ENCODE measurements around the gene SEMA4D. TPM values are rescaled to one million over a fixed set of nuclear protein-coding genes. Genes with fewer than 3 reads are reported as not detected.

The SEMA4D gene
- total RNA-seq, 4 donors from 2014 or later, result 13.4 to 27.3 (median 24.8) TPM

GRCh38 chr9:89436326-89436725, 61.6 kb downstream of the SEMA4D start:
- WGBS, 2 donors, result 68 to 70% methylated on average over 13 of the region's 13 CpGs
- Histone ChIP-seq H3K27ac (peak overlapping the region; percentile 1 to 77 (median 52)), H3K4me3 (no peak overlapping the region), H3K9me3 (no peaks in the 10 kb centered on the region), H3K36me3 (no peaks in the 10 kb centered on the region), H3K4me1 (peaks cover 0 to 73% (median 39%) of the 10 kb centered on the region in 4 donors), H3K27me3 (no peaks in the 10 kb centered on the region)
- TF ChIP-seq EP300 (IDR thresholded peaks at IDR 0.05) (peak in 1 of 2 donors; percentile 44), CTCF (IDR thresholded peaks at IDR 0.05) (no peak)
- DNase-seq (ENCODE audit: low spot score in 2 of 2), result no peak

- Histone ChIP-seq H3K27ac (peak overlapping the region in 3 of 4 donors; percentile 30 to 77 (median 75)), H3K36me3 (no peaks in the 10 kb centered on the region), H3K4me3 (no peak overlapping the region), H3K27me3 (no peaks in the 10 kb centered on the region), H3K9me3 (no peaks in the 10 kb centered on the region), H3K4me1 (peaks cover 0 to 73% (median 32%) of the 10 kb centered on the region in 4 donors)
- TF ChIP-seq EP300 (IDR thresholded peaks at IDR 0.05) (no peak), POLR2A (IDR thresholded peaks at IDR 0.05) (no peak), CTCF (IDR thresholded peaks at IDR 0.05) (no peak)
- 65 to 69% methylated on average over 11 of the region's 11 CpGs for WGBS, 2 donors
- DNase-seq (ENCODE audit: low spot score in 2 of 2), result no peak
These were observed 62.7 kb downstream of the SEMA4D start for GRCh38 chr9:89435071-89435823.

GRCh38 chr9:89434636-89435035, 63.3 kb downstream of the SEMA4D start:
- DNase-seq (ENCODE audit: low spot score in 2 of 2), result no peak
- TF ChIP-seq EP300 (IDR thresholded peaks at IDR 0.05) (no peak), POLR2A (IDR thresholded peaks at IDR 0.05) (no peak), CTCF (IDR thresholded peaks at IDR 0.05) (no peak)
- no peaks in the 10 kb centered on the region for H3K27me3 ChIP-seq

GRCh38 chr9:89433826-89434225, 64.1 kb downstream of the SEMA4D start:
- H3K27me3 ChIP-seq, result no peaks in the 10 kb centered on the region
- no peaks in the 10 kb centered on the region for H3K36me3 ChIP-seq
- no peak for TF ChIP-seq POLR2A (IDR thresholded peaks at IDR 0.05)
- no peak for TF ChIP-seq CTCF (IDR thresholded peaks at IDR 0.05)
- H3K27ac ChIP-seq, result peak overlapping the region in 1 of 4 donors; percentile 75
- peaks cover 0 to 76% (median 29%) of the 10 kb centered on the region in 4 donors for H3K4me1 ChIP-seq
- 77 to 80% methylated on average over 7 to 10 of the region's 11 CpGs for WGBS, 2 donors
- no peaks in the 10 kb centered on the region for H3K9me3 ChIP-seq
- H3K4me3 ChIP-seq, result no peak overlapping the region
- no peak for DNase-seq (ENCODE audit: low spot score in 2 of 2)

More at GRCh38 chr9:89434636-89435035, 63.3 kb downstream of the SEMA4D start:
- no peaks in the 10 kb centered on the region for H3K9me3 ChIP-seq
- peaks cover 0 to 73% (median 27%) of the 10 kb centered on the region in 4 donors for H3K4me1 ChIP-seq
- H3K36me3 ChIP-seq, result no peaks in the 10 kb centered on the region
- H3K4me3 ChIP-seq, result no peak overlapping the region
- peak overlapping the region in 1 of 4 donors; percentile 75 for H3K27ac ChIP-seq

- peaks cover 0 to 81% (median 30%) of the 10 kb centered on the region in 4 donors for H3K4me1 ChIP-seq
- no peaks in the 10 kb centered on the region for H3K36me3 ChIP-seq
- TF ChIP-seq POLR2A (IDR thresholded peaks at IDR 0.05), result no peak
- TF ChIP-seq CTCF (IDR thresholded peaks at IDR 0.05), result no peak
- no peak for TF ChIP-seq EP300 (IDR thresholded peaks at IDR 0.05)
- H3K4me3 ChIP-seq, result no peak overlapping the region
- DNase-seq (ENCODE audit: low spot score in 2 of 2), result no peak
- no peaks in the 10 kb centered on the region for H3K9me3 ChIP-seq
- H3K27ac ChIP-seq, result no peak overlapping the region
- no peaks in the 10 kb centered on the region for H3K27me3 ChIP-seq
- 81 to 100% methylated on average over 4 to 12 of the region's 13 CpGs for WGBS, 2 donors
These were observed 64.9 kb downstream of the SEMA4D start for GRCh38 chr9:89432986-89433530.
